Measurements from ENCODE around the gene KRT33B. TPM values are rescaled to one million over a fixed set of nuclear protein-coding genes. Genes with fewer than 3 reads are reported as not detected.

KRT33B gene
- total RNA-seq, 2 donors from 2014 or later = not detected

Other genes with a start within 250 kb of the KRT33B start
- gene KRTAP4-12, start 245.6 kb downstream of the KRT33B start, total RNA-seq = not detected
- gene KRTAP4-6, start 229.3 kb downstream of the KRT33B start, total RNA-seq = not detected
- not detected for gene KRTAP4-5, start 220.0 kb downstream of the KRT33B start, total RNA-seq
- gene KRTAP4-4, start 209.1 kb downstream of the KRT33B start, total RNA-seq = not detected
- gene KRTAP4-3, start 201.6 kb downstream of the KRT33B start, total RNA-seq = not detected
- not detected for gene KRTAP4-2, start 191.6 kb downstream of the KRT33B start, total RNA-seq
- gene KRTAP4-1, start 184.9 kb downstream of the KRT33B start, total RNA-seq = not detected
- gene KRTAP9-1, start 179.9 kb downstream of the KRT33B start, total RNA-seq = not detected
- not detected for gene KRTAP9-2, start 143.2 kb downstream of the KRT33B start, total RNA-seq
- gene KRTAP9-3, start 137.4 kb downstream of the KRT33B start, total RNA-seq = not detected
- gene KRTAP9-8, start 131.8 kb downstream of the KRT33B start, total RNA-seq = not detected
- not detected for gene KRTAP9-4, start 120.1 kb downstream of the KRT33B start, total RNA-seq
- gene KRTAP9-9, start 114.4 kb downstream of the KRT33B start, total RNA-seq = not detected
- not detected for gene KRTAP9-6, start 104.4 kb downstream of the KRT33B start, total RNA-seq
- gene KRTAP9-7, start 94.1 kb downstream of the KRT33B start, total RNA-seq = not detected
- not detected for gene KRTAP29-1, start 67.0 kb downstream of the KRT33B start, total RNA-seq
- not detected for gene KRTAP16-1, start 60.5 kb downstream of the KRT33B start, total RNA-seq
- gene KRTAP17-1, start 54.1 kb downstream of the KRT33B start, total RNA-seq = not detected
- not detected for gene KRT33A, start 19.0 kb downstream of the KRT33B start, total RNA-seq
- not detected for gene KRT34, start 12.5 kb upstream of the KRT33B start, total RNA-seq
- gene KRT31, start 27.8 kb upstream of the KRT33B start, total RNA-seq = not detected
- gene KRT37, start 54.8 kb upstream of the KRT33B start, total RNA-seq = not detected
- not detected for gene KRT38, start 71.2 kb upstream of the KRT33B start, total RNA-seq
- under 1 TPM in 1 of 2 donors, not detected in 1; 0.23 TPM for gene KRT32, start 97.6 kb upstream of the KRT33B start, total RNA-seq
- not detected for gene KRT35, start 111.3 kb upstream of the KRT33B start, total RNA-seq
- gene KRT36, start 120.1 kb upstream of the KRT33B start, total RNA-seq = not detected
- not detected for gene KRT13, start 135.8 kb upstream of the KRT33B start, total RNA-seq
- not detected for gene KRT15, start 149.1 kb upstream of the KRT33B start, total RNA-seq
- 1 to 10 TPM; 1.6 to 3.6 TPM for gene KRT19, start 158.5 kb upstream of the KRT33B start, total RNA-seq
- not detected for gene KRT9, start 202.2 kb upstream of the KRT33B start, total RNA-seq
- 1 to 10 TPM; 1.3 to 2.0 TPM for gene KRT14, start 217.1 kb upstream of the KRT33B start, total RNA-seq
- not detected for gene KRT16, start 243.0 kb upstream of the KRT33B start, total RNA-seq

Data from posterior vena cava (tissue), 2 donors.